HCT116 (cell line): ENCODE results near the gene ANXA2. TPM values are rescaled to one million over a fixed set of nuclear protein-coding genes. Genes with fewer than 3 reads are reported as not detected.

Experiments
- ATAC-seq: fragments of 200-7000 bp; cut with Tn5 transposase; 2 replicates; pipeline ENCODE4 v1.9.1; 2020; ENCODE audit warnings: mild to moderate bottlenecking, moderate library complexity
- BruUV-seq: library from RNA; stranded (reverse); fragments of 400-500 nt; replicated peaks from 2 replicates; lab custom pipeline; 2021; lab: Mats Ljungman, UMichigan
- CTCF ChIA-PET: fragments of 300-600 bp; sonication (Branson Sonifier 250); formaldehyde crosslinking; loops from one replicate; lab custom pipeline; 2021; ENCODE audit warnings: antibody characterized with exemption; lab: Charles Lee
- POLR2A ChIA-PET: fragments of 300-600, 350-600 bp; sonication (Branson Sonifier 250); formaldehyde crosslinking; loops from one replicate; lab custom pipeline; 2021; ENCODE audit warnings: antibody characterized with exemption; lab: Charles Lee
- RAD21 ChIA-PET, 2 experiments: fragments of 300-600 bp; sonication (Branson Sonifier 250); formaldehyde crosslinking; loops; one replicate each; lab custom pipeline; 2023; ENCODE audit warnings: low total read pairs in 2 of 2; ENCODE audit not compliant: uncharacterized antibody in 2 of 2, unreplicated experiment in 2 of 2, low non-redundant PET in 1 of 2; lab: Charles Lee
- DNase-seq: peaks from one replicate; pipeline ENCODE4 v3.0.0-alpha.2; 2010; ENCODE audit warnings: low read depth, low spot score
- H2AFZ ChIP-seq: fragments of 200-600 bp; shearing (Covaris generic), sonication (generic); 2 replicates; pipeline ENCODE4 v1.6.1; 2017; ENCODE audit warnings: low read depth, mixed run types, mixed read lengths, antibody characterized with exemption, low read length; ENCODE audit not compliant: poor library complexity, severe bottlenecking
- H3K27ac ChIP-seq: 2 replicates; pipeline ENCODE4 v1.5.1; 2012; ENCODE audit warnings: low read depth, low read length
- H3K27me3 ChIP-seq: fragments of 200-600 bp; sonication (generic); 2 replicates; pipeline ENCODE4 v1.6.1; 2016; ENCODE audit warnings: mixed run types, low read length, mixed read lengths; ENCODE audit not compliant: insufficient read depth
- H3K36me3 ChIP-seq, 2 experiments: fragments of 200-500 bp in 1 of 2; fragments of 200-600 bp in 1 of 2; sonication (Bioruptor generic) in 1 of 2; sonication (generic) in 1 of 2; 2 replicates each; pipeline versions ENCODE4 v1.5.1 to v1.6.1; 2014 to 2016; ENCODE audit warnings: low read length in 2 of 2, inconsistent platforms in 1 of 2, mixed read lengths in 1 of 2, mixed run types in 1 of 2; ENCODE audit not compliant: insufficient read depth in 2 of 2, control insufficient read depth in 1 of 2
- H3K4me1 ChIP-seq, 2 experiments: fragments of 200-600 bp in 1 of 2; sonication (generic) in 1 of 2; 2 replicates each; pipeline versions ENCODE4 v1.5.1 to v1.6.1; 2012 to 2017; ENCODE audit warnings: low read length in 2 of 2, inconsistent platforms in 1 of 2, mild to moderate bottlenecking in 1 of 2, mixed read lengths in 1 of 2, mixed run types in 1 of 2, moderate library complexity in 1 of 2; ENCODE audit not compliant: insufficient read depth in 2 of 2, control insufficient read depth in 1 of 2
- H3K4me2 ChIP-seq: fragments of 200-600 bp; sonication (generic); 2 replicates; pipeline ENCODE4 v1.6.1; 2017; ENCODE audit warnings: mixed run types, low read length, mixed read lengths
- H3K4me3 ChIP-seq, 2 experiments: fragments of 200-600 bp in 1 of 2; sonication (generic) in 1 of 2; replicated peaks in 1 of 2; 2 replicates each; pipeline ENCODE4 v1.5.1; 2011 to 2016; ENCODE audit warnings: low read length in 2 of 2, control low read depth in 1 of 2, low read depth in 1 of 2, mild to moderate bottlenecking in 1 of 2, mixed read lengths in 1 of 2, mixed run types in 1 of 2
- H3K79me2 ChIP-seq: fragments of 200-600 bp; sonication (generic); 2 replicates; pipeline ENCODE4 v1.6.1; 2017; ENCODE audit warnings: mild to moderate bottlenecking, mixed run types, low read length, moderate library complexity, mixed read lengths; ENCODE audit not compliant: insufficient read depth
- H3K9ac ChIP-seq: fragments of 200-600 bp; sonication (generic); 2 replicates; pipeline ENCODE4 v1.6.1; 2016; ENCODE audit warnings: low read length, mixed read lengths
- H3K9me2 ChIP-seq: fragments of 200-600 bp; sonication (generic), shearing (Covaris generic); 2 replicates; pipeline ENCODE4 v1.6.1; 2017; ENCODE audit warnings: mixed run types, mild to moderate bottlenecking, moderate library complexity; ENCODE audit not compliant: insufficient read depth
- H3K9me3 ChIP-seq, 2 experiments: fragments of 200-500 bp in 1 of 2; fragments of 200-600 bp in 1 of 2; sonication (Bioruptor generic) in 1 of 2; sonication (generic) in 1 of 2; 2 replicates each; pipeline ENCODE4 v1.6.1; 2014 to 2017; ENCODE audit warnings: low read length in 2 of 2, mixed read lengths in 2 of 2, inconsistent platforms in 1 of 2, low read depth in 1 of 2, mild to moderate bottlenecking in 1 of 2, mixed run types in 1 of 2, moderate library complexity in 1 of 2; ENCODE audit not compliant: control insufficient read depth in 1 of 2, insufficient read depth in 1 of 2
- H4K20me1 ChIP-seq: fragments of 200-600 bp; sonication (generic), shearing (Covaris generic); 2 replicates; pipeline ENCODE4 v1.6.1; 2017; ENCODE audit warnings: mixed run types, mild to moderate bottlenecking, moderate library complexity; ENCODE audit not compliant: insufficient read depth
- YY1 ChIP-seq: IDR thresholded peaks from 2 replicates; pipeline ENCODE4 v1.6.1; 2011; ENCODE audit warnings: low read length, low read depth, moderate library complexity, mild to moderate bottlenecking; ENCODE audit not compliant: insufficient replicate concordance; ENCODE audit errors: extremely low read depth
- intact Hi-C: fragments of 100-400 bp; cut with micrococcal nuclease; formaldehyde crosslinking; loops from 2 replicates; pipeline ENCODE4 v1.10.0; 2022
- total RNA-seq: library from RNA; stranded (reverse); gene quantifications from one replicate; pipeline ENCODE4 v1.2.1, GENCODE V29; 2021; ENCODE audit not compliant: unreplicated experiment
- TF ChIP-seq, protein P1 (sequence below), 3 experiments: fragments of 200-600 bp in 1 of 3; sonication (generic) in 1 of 3; IDR thresholded peaks in 2 of 3; conservative IDR thresholded peaks in 1 of 3; 2 replicates each; pipeline ENCODE4 v1.5.1; 2012 to 2017; ENCODE audit warnings: low read depth in 2 of 3, low read length in 2 of 3, antibody characterized with exemption in 1 of 3, borderline replicate concordance in 1 of 3, control low read depth in 1 of 3, mild to moderate bottlenecking in 1 of 3, mixed read lengths in 1 of 3, mixed run types in 1 of 3, moderate library complexity in 1 of 3; ENCODE audit not compliant: insufficient read depth in 1 of 3

ANXA2 gene
- total RNA-seq, 1 experiment from 2014 or later: 1,298 TPM

DNA sequence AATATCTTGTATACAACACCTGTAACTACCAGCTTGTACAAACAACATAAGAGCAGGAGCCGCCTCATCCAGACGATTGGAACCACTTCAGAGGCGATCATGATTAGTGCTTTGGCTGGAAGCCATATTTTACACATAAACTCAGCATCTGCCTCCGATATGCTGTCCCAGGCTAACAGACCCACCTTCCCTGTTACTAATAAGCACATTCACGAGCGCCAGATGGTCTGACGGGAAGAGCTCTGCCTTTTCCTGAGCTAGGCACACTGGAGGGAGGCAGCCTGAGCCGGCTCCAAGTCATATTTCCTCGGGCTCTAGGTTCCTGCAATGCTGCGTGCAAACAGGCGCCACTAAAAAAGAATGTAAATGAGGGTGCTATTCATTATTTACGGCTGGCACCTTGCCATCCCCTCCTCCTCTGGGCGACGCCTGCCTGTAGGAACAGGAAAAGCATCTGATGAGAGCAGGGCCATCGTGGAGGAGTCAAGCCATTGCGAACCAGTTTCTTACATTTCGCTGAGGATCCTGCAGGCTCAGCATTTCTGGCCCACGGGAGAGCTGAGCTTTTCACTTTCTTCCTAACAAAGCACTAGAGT is 98.2 kb downstream of the ANXA2 start:
- no TSS peak for BruUV-seq
- Histone ChIP-seq H3K9me2 (no peaks in the 10 kb centered on the region), H4K20me1 (no peaks in the 10 kb centered on the region)
- POLR2A ChIA-PET: interaction anchor here (0.8 kb wide), 1 partner anchor 19 kb away, joined by 3 read pairs; no protein-coding TSS in a partner anchor
- no peak for TF ChIP-seq YY1
- TF ChIP-seq, protein P1, sequence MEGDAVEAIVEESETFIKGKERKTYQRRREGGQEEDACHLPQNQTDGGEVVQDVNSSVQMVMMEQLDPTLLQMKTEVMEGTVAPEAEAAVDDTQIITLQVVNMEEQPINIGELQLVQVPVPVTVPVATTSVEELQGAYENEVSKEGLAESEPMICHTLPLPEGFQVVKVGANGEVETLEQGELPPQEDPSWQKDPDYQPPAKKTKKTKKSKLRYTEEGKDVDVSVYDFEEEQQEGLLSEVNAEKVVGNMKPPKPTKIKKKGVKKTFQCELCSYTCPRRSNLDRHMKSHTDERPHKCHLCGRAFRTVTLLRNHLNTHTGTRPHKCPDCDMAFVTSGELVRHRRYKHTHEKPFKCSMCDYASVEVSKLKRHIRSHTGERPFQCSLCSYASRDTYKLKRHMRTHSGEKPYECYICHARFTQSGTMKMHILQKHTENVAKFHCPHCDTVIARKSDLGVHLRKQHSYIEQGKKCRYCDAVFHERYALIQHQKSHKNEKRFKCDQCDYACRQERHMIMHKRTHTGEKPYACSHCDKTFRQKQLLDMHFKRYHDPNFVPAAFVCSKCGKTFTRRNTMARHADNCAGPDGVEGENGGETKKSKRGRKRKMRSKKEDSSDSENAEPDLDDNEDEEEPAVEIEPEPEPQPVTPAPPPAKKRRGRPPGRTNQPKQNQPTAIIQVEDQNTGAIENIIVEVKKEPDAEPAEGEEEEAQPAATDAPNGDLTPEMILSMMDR (IDR thresholded peaks at IDR 0.05 in 2 of 3, conservative IDR thresholded peaks at IDR 0.05 in 1 of 3; ENCODE audit: borderline replicate concordance in 1 of 3, insufficient read depth in 1 of 3, low read depth in 2 of 3, low read length in 2 of 3): peak in 2 of 3 experiments; percentile 27 to 38; a peak in 4 of 6 replicates
- TF ChIP-seq, all 23 proteins: peak for 1
- RAD21 ChIA-PET: no interaction called here
- Histone ChIP-seq H3K27me3 (no peaks in the 10 kb centered on the region), H3K4me1 (peaks cover 0 to 10% of the 10 kb centered on the region in 2 experiments; a peak in 2 of 4 replicates), H3K4me3 (peak overlapping the region in 1 of 2 experiments; percentile 24; a peak in 1 of 4 replicates), H3K9me3 (no peaks in the 10 kb centered on the region), H3K36me3 (no peaks in the 10 kb centered on the region), H2AFZ (peak overlapping the region; percentile 82), H3K9ac (no peak overlapping the region), H3K79me2 (no peaks in the 10 kb centered on the region), H3K4me2 (peak overlapping the region; percentile 59), H3K27ac (no peak overlapping the region)
- CTCF ChIA-PET: interaction anchor here (1.2 to 1.8 kb wide), 4 partner anchors 28 to 575 kb away, joined by 3 to 5 read pairs (median 4); no protein-coding TSS in a partner anchor
- ATAC-seq: peak; percentile 86
- intact Hi-C loops: no loop called here
- peak; percentile 8 for DNase-seq

Other genes with a start within 250 kb of the ANXA2 start
- gene ICE2, start 81.2 kb upstream of the ANXA2 start, total RNA-seq: 62.8 TPM